NCI-H2227 (cell line): ENCODE results near the gene CA5A.

Experiments used
- DNase-seq: peaks from one replicate; lab custom pipeline; 2025; ENCODE audit not compliant: unreplicated experiment; lab: John Stamatoyannopoulos, UW

Gene CA5A

DNA sequence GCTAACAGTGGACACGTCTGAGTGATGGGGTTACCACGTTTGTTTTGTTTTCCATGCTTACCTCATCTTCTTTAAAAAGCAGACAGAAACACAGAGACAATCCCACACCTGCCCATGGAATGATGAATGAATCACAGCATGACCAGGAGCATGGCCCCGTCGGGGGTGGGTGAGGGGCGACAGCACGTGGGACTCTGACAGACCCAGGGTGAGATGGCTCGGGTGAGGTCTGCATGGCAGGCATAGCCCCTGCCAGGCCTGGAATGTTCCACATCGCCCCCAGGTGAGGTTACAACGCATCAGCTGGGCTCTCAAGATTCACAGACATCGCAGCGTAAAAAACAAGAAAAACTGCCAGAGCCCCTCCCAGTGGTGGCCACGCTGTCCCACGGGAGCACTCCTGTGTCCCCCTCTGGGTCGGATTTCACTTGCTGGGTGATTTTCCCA is 85.2 kb downstream of the CA5A start:
- no peak for DNase-seq

DNA sequence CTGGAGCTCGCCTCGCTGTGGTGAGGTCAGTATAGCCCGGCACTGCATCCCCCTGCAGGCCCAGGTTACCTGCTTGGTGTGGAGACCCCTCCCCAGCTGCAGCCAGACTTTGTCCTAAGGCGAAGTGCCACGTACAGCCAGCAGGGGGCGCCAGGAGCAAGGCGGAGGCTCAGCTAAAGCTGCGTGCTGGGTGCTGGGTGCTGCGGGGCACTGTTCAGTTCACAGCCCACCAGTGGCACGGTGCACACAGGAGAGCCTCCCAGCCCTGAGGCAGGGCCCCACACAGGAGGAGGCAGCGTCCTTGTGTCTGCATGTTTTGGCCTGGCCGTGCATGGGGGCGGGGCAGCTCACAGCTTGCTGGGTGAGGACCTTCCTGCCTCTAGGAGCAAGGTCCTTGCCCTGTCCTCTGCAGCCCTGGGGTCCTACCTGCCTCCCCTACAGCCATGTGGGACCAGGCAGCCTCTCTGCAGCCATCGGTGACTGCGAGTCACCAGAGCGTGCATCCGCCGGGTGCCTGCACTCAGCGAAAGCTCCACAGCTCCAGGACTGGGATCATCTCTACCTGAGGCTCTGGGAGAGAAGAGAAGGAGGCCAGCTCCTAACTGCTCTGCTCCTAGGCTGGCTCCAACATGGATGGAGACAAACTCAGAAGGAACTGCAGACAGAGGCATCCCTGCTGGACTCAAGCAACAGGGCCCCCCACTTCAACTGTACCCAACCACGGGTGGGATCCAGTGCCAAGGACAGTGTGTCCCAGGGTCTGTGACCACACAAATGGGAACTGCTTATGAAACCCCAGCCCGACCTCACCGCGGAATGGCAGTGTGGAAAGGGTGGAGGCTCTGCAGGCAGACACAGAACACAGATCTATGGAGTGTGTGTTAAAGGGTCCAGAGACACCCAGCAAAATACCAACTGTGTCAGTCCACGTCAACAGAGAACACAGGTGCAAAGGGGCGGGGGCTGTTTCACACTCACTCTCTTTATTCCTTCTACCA is 86.0 kb downstream of the CA5A start:
- DNase-seq, result peak; percentile 61

DNA sequence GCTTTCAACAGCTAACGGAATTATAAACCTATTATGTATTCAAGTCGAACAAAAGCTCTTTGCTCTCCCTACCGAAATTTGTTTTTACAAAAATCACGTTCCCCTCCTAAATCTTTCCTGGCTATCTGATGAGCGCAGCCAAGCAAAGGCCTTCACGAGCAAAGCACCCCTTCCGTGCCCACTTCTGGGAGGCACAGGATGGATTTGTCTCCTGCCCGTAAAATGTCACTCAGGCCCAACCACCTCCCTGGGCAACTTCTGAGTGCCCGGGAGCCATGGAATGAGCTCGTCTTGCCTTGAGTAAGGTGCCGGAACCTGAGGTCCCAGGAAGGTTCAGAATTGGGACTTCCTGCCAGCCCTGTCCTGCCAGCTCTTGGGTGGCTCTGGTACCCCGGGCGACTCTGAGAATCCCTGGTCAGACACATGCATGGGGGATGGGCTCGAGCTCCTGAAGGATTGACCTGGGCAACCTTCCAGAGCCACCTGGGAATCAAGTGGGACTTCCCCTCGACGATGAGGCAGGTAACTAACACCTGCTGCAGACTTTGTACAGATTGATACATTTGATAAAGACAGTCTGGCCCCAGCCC is 86.8 kb downstream of the CA5A start:
- no peak for DNase-seq

DNA sequence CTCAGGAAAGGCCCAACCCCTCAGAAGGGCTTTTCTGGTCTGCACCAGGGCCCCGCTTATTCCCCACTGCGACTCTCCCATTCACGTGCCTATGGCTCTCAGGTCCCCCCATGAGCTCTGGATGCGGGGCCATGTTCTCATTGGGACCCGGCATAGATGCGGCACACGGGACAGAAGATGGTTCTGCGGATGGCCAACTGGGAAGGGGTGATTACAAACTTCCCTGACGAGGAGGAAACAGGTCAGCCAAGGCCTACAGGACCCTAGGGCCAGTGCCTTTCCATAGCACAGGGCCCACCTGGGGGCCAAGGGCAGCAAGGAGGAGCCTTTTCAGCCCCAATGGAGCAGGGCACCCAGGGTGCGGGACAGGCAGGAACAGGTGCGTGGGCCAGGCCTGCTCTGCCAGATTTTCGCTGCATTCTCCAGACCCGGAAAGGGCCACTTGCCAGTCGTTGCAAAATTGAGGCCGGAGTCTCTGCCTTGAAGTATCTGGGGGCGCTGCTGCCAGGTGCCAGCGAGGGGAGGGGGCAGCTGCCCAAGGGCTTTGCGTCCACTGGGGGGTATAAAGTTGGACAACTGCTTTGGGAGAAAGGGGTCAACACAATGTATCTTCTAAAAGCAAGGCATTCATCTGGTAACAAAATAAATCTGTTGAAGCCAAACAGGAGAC is 87.5 kb downstream of the CA5A start:
- no peak for DNase-seq

DNA sequence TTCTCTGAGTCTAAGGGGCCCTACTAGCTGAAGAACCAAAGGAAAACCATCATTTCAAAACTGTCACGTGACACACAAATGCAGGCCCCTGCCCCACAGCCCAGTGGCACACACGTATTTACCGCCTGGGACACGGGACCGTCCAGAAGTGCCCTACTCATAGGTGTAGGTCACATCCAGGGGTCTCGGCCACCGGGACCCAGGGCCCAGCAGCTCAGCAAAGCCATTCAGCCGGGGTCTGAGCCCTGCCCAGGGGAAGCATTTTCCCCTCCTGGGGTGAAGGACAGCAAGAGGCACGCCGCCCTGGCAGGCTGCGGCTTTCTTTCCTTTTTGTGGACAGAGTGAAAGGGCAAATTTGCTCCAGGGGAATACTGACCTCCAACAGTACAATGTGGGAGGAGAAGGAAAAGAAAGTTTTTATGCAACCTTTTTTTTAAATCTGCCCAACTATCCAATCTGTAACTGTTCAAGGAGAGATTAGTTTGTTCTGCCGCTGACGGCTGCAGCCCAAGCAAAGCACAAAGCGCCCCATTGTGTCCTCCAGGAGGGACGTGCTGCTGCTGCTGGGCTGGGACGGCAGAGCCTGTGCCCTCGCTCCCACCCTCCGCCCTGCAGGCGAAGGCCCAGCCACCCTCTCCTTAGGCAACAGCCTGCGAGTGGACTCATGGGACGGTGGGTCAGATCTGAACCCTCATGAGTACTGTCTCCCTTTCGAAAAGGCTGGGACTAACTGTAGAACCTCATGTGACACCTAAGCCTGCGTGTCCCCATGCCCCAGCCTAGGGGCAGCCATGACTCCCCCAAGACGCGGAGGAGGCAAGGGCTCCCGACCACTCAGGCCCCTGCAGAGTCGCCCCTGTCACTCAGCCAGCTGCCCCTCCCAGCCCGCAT is 88.3 kb downstream of the CA5A start:
- no peak for DNase-seq

DNA sequence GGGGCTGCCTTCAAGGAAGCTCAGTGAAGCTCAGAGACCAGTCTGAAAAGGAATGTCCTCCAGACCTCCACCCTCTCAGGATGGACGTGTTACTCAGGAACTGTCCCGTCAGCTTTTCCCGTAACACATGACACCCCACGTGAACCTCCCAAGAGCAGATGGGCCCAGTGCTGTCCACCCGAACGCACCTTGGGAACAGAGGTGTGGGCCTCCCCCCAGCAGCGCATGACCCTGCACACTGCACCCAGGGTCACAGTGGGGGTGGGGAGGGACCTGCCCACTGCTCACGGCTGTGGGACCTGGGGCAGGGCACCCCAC is 88.9 kb downstream of the CA5A start:
- no peak for DNase-seq

DNA sequence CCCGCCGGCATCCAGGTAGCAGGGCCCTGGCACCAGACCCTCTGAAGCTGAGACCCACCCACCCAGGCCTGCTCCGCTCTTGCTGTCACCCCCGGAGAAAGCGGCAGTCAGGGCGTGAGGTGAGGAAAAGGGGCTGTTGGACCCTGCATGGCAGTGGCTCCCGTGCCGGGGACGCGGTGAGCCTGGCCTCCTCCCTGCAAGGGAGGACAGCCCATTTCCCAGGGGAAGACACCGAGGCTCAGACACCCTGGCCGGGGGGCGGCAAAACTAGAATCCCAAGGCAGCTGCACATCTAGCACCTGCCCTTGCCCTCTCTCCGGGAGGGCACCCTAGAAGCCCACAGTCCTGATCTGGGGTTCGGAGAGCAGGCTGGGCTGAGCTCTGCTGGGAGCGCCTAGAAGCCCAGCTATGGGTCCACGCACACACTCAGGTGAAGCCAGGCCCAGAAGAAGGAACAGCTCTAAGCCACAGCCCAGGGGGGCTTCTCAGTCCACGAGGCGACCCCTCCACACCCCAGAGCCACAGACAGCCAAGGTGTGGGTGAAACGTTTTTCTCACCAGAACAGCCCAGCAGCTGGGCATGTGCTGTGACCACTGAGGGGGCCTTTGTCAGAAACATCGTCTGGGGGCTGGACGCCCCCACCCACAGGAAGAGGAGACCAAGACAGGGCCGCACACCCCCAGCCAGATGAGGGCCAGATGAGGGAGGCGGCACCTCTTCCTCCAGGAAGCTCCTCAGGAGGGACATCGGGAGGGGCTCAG is 89.4 kb downstream of the CA5A start:
- no peak for DNase-seq

DNA sequence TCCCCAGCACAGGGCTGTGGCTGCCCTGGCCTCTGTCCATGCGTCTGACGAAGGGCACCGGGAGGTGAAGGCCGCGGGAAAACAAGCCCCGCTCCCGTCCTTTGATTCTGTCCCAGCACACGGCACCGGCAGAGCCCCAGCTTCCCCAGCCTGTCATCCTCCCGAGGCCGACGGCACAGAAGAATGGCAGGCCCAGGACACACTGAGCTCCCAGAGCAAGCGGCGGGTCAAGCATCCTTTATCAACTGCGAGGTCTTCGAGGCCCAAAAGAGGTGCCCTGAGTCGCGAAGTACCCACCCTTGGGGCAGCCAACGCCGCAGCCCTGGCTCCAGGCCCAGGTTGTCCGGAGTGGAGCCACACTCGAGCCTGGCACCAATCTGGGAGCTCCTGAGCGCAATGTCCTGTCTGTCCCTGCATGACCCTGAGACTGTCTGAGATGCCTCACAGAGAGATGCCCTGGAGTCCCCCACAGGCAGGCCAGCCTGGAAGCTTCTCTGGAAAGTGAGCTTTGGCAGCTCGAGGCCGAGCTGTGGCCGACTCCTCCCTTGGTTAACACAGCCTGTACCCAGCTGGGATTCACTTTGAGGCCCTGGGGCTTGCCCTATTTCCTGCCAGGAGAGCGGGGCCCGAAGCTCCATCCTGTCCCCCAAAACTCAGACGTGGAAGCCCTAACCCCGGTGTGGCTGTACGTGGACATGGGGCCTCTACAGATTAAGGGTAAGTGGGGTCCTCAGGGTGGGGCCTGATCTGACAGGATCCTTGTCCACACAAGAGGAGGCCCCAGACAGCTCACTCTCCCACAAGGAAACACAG is 90.3 kb downstream of the CA5A start:
- no peak for DNase-seq

DNA sequence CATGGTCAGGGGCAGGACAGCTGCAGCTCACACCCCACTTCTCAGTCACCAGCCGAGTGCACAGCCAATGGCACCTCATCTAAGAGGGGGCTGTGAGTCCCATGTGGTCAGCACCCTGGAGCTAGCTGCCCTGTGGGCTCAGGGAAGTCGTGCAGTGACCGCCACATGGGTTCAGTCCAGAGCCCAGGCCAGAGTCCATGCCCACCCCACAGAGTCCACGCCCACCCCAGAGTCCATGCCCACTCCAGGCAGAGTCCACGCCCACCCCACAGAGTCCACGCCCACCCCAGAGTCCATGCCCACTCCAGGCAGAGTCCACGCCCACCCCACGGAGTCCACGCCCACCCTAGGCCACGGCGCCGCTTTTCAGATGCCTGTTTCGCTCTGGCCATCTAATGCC is 91.1 kb downstream of the CA5A start:
- no peak for DNase-seq

DNA sequence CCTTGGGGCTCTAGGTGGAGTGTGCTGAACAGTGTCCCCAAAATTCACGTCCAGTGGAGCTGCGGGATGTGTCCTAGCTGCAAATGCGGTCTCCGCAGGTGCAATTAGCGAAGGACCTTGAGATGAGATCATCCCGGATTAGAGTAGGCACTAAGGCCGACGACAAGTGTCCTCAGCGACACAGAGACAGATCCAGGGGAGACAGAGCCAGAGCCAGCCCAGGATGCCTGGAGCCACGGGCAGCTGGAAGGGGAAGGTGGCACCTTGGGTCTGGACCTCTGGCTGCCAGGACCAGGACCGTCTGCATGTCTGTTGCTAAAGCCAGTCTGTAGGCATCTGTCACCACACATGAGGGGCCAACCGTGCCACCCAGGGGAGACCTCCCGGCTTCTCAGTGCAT is 91.5 kb downstream of the CA5A start:
- DNase-seq, result no peak

DNA sequence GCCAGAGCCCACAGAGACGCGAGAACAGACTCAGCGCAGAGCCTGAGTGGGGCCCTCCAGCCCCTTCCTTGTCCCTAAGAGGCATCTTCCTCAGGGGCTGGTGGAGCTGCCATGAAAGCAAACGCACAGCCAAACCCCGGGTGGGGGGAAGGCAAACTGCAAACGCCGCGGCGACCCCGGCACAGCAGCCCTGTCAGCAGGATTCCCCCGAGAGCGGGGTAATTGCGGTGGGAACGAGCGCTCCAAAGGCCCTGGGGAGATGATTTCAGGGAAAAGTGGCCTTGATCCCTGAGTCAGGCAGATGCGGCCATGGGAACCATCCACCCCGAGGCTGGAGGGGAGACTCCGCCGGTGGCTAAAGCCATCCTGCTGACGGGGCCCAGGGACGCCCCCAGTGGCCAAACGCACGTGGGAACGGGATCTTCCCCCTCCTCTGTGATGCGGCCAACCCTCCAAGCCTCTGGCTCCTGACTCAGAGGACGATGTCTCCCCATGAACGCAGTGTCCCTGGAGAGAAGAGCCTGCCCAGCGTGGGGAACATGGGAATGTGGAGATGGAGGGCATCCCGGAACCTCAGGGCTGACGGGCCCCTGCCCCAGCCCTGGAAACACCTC is 92.1 kb downstream of the CA5A start:
- DNase-seq, result peak; percentile 37

DNA sequence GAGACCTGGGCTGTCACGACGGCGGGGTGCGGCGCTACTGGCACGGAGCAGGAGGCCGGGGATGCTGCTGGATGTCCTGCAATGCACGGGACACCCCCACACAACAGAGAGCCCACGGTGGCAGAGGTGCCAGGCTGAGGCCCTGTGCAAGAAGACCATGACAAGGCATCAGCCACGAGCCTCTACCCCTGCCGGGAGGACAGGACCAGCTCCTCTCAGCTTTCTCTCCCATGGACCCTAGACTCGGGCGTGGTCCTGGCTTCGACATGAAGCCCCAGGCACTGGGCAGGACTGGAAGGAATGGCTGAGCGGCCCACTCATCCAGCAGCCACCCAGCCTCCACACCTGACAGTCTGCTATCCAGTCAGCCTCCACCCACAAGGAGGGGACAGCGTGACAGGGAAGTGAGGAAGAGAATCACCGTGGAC is 92.6 kb downstream of the CA5A start:
- no peak for DNase-seq

DNA sequence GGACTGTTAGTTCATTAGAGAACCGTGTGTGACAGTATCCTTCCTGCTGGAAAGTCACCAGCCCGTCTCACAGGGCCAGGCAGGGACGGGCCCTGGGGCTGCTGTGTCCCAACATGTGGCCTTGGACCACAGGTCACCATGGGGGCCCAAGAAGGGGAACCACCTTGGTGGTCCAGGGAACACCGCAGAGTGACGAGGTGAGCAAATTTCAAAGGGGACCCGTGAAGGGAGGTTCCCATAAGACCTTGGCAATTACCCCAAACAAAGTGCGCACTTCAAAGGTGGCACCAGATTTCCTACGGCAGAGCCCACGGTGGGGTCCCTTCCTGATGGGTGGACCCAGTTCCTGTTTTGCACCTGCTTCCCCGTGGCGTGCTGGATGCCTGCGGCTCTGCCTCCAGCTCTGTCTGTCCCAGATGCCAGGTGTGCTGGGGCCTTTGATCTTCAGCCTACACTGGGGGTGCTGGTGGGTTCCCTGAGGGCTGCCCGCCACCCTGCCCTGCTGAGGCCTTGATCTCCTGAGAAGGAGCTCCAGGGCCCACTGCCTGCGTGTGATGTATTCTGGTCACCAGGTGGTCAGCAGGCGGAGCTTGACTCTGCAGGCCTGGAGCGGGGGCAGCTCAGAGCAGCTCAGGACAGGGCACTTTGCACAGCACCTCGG is 94.0 kb downstream of the CA5A start:
- no peak for DNase-seq

DNA sequence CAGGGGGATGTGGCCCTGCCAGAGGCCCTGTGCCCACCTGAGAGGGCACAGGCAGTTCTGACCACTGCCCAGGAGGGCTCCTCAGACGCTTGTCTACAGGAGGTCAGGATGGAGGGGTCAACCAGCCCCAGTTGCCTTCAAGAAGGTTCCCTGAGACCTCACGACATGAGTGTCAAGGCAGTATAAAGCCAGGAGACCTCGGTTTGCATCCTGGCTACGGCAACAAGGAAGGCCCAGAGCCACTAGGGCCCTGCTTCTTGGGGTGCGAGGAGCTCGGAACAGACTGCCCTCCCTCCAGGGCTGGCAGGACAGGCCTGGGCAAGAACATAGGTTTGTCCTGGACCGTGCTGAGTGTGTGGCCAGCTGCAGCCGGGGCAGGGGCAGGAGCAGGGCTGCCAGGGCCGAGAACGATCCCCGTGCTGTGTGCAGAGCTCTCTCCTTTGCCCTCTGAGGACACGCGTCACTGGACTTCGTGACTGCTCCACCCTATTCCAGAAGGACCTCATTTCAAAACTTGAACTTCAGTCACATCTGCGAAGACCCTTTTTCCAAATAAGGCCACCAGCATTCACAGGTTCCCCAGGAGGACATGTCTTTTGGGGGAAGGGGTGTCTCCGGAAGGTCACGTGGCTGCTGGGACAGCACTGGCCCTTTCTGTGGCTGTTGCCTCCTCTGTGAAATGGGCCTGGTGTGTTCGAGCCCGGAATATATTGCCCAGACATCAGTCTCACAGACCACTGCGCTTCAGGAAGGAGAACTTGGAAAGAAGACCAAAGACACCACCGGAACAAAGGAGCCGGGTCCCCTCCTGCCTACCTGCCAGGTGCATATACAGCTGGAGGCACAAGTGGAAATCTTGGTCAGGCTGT is 94.8 kb downstream of the CA5A start:
- no peak for DNase-seq

DNA sequence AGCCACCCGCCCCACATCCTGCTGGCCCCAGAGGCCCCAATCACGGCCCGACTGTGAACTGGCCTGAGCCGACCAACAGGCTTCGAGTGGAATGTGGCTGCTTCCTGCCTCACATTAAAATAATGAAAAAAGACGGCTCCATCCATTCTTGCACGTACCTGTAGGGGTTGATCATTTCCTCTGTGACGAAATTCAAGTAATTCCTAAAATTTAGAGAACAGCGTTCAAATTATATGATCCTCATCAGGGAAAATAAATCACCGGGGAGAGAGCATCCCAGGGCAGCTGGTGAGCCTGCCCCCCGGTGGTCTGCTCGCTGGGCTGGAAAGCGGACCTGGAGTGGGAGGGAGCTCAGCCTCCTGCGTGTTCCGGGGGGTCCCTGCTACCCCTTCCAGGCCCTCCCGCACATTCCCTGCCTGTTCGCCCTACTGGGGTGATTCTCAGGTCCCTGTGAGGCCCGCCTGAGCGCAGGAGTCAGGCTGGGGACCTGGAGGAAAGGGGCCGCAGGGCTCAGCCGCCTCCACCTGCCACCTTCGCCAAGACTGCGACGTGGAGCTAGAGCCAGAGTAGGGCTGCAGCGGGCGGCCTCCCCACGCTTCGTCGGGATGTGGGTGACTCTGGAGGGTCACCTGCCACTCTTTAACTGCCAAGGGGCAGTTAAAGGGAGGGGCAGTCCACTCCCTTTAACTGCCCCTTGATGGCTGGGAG is 95.9 kb downstream of the CA5A start:
- DNase-seq, result no peak

DNA sequence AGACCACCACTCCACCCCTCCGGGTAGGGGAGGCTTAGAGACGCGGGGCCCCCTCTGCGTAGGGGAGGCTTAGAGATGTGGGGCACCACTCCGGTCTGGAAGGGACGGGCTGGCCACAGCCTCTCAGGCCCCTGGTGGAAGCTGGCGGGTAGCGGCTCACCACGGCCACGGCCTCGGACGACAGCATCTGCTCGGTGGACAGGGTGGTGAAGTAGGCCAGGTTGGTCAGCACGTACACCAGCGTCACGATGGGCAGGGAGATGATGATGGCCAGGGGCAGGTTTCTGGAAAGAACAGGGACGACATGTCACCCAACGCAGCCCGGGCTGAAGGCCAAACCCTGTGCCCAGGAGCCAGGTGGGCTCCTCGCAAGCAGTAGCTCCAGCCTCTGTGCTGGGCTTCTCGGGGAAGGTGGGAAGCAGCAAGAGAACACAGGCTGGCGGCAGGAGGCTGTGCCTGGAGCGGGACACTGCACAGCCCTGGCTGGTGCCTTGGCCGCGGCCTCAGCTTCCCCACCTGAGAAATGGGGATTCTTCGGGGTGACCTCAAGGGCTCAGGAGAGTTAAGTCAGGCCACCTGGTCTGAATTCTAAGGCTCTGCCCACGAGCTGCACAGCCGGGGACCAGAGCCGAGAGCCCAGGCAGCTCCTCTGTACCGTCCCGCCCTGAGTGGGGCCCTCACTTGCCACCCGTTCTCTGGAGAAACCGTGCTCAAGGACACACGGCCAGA is 96.6 kb downstream of the CA5A start:
- DNase-seq, result no peak
